ENCODE results near the gene MACIR.

DNA sequence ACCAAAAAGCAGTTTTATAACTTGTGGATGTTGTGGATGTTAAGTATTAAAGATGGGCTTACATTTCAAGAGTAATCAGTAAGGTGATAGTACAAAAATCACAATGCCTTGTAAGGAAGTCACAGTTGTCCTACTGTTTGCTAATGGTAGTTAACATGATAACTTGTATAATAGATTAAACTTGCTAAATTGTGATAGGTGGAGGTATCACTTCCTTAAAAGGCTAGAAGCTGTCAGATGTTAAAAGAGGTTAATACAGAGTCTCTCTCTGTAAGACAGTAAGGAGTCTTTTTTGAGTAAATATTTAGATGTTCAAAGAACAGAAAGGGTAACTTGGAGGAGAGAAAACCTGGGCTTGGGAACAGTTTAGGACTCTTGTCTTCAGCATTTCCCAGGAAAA is 14.2 kb upstream of the MACIR start:
- TF ChIP-seq, protein P1, sequence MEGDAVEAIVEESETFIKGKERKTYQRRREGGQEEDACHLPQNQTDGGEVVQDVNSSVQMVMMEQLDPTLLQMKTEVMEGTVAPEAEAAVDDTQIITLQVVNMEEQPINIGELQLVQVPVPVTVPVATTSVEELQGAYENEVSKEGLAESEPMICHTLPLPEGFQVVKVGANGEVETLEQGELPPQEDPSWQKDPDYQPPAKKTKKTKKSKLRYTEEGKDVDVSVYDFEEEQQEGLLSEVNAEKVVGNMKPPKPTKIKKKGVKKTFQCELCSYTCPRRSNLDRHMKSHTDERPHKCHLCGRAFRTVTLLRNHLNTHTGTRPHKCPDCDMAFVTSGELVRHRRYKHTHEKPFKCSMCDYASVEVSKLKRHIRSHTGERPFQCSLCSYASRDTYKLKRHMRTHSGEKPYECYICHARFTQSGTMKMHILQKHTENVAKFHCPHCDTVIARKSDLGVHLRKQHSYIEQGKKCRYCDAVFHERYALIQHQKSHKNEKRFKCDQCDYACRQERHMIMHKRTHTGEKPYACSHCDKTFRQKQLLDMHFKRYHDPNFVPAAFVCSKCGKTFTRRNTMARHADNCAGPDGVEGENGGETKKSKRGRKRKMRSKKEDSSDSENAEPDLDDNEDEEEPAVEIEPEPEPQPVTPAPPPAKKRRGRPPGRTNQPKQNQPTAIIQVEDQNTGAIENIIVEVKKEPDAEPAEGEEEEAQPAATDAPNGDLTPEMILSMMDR (conservative IDR thresholded peaks at IDR 0.05; ENCODE audit: low read depth, low read length): no peak
- TF ChIP-seq EZH2 (IDR thresholded peaks at IDR 0.05; ENCODE audit: borderline replicate concordance, low read depth, low read length, poor library complexity, severe bottlenecking): no peak

All from A673 (cell line).